GM21576 (cell line): ENCODE data around the gene ZNF335.

Experiments
- ATAC-seq: cut with Tn5 transposase; IDR thresholded peaks from one replicate; pipeline ENCODE4 v1.9.1; 2021; ENCODE audit warnings: mild to moderate bottlenecking, moderate library complexity; ENCODE audit not compliant: unreplicated experiment

Gene ZNF335

GRCh38 chr20:45952861-45953260 lies 19.1 kb downstream of the ZNF335 start:
- no peak for ATAC-seq

DNA sequence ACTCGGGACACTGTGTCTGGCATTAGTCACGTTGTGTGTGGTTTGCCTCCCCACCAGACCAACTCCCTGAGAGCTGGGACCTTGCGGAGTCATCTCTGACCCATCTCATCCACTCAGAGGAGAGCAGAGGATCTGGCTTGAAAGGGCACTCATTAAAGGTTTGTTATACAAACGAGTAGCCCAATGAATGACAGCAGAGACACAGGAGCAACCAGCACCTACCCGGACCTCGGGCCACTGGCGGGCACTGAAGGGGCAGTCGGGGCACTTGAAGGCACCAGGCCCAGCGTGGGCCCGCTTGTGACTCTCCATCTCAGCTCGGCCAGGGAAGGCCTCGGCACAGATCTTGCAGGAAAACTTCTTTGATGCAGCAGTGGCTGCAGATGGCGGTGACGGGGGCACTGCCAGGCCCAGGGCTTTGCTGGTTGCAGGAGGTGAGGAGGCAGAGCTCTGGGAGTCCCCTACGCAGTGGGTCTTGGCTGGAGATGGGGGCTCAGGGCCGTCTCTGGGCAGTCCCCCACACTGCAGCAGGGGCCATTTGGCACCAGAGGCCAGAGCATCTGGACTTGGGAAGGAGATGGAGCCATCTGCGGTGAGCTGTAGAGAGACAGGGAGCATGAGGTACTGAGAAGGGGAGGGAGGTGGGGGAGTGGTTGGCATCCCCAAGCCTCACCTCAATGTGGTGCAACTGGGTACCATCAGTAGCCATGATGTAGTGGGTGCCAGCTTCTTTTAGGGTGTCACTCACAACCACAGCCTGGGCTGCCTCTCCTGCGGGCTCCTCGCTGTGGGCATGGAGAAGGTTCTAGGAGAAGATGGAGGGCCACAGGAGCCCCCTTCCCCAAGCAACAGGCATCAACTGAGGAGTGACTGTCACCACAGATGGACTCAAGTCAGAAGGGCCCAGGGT lies 19.8 kb downstream of the ZNF335 start:
- no peak for ATAC-seq

GRCh38 chr20:45950330-45950646 lies 21.7 kb downstream of the ZNF335 start:
- no peak for ATAC-seq

DNA sequence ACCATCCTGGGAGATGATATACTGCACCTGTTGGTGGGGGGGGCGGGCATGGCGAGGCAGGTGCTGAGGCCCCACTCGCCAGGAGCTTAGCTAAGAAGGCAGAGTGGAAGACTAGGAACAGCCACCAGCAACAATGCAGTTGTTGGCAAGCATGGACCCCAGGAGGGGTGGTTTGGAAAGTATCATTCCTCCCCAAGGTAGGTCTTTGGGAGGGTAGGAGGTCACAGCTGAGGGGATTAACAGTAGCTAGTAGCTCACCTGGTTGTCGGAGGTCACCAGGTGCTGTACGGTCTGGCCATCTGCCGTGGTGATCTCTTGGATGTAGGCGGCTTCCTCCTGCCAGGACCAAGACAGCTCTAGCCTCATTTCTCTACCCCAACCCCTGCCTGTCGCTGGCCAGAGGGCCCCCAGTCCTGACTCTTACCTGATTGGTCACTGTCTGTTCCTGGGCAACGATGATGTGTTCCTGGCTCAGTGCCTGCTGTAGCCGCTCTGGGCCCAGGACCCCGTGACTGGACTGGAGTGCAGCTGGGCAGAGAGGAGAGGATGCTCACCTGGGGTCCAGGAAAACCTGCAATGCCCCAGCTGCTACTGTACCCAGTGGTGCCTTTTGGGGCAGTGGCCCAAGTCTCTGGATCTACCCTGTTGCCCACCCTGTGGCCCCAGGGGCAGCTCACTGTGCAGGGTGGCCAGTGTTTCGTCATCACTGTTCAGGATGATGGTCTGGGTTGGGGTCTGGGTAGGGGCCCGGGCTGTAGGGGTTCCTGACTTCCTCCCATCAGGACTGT lies 22.3 kb downstream of the ZNF335 start:
- no peak for ATAC-seq

- ATAC-seq, result no peak
Measured at GRCh38 chr20:45948742-45949541, 23.1 kb downstream of the ZNF335 start.

DNA sequence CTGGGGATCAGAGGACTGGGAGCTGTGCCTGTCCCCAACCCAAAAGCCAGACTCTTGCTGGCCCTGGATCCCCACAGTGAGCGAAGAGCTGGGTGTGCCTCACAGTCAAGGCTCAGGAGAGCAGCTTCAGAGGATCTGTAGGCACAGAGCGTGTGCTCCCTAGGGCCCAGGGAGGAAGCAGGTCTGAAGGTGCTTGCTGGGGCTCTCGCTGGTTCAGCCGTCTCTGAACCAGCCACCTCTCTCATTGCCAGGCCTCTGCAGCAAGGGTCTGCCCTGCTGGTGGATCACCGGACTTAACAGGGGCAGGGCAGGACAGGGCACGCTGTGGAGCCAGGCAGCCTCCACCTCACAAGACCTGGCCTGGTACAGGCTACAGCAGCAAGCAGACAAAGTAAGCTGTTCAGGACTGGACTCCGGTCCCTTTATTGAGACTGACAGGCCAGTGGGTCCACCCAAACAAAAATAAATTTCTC lies 23.7 kb downstream of the ZNF335 start:
- ATAC-seq, result no peak

- no peak for ATAC-seq
Measured at GRCh38 chr20:45947110-45947866, 24.7 kb downstream of the ZNF335 start.

DNA sequence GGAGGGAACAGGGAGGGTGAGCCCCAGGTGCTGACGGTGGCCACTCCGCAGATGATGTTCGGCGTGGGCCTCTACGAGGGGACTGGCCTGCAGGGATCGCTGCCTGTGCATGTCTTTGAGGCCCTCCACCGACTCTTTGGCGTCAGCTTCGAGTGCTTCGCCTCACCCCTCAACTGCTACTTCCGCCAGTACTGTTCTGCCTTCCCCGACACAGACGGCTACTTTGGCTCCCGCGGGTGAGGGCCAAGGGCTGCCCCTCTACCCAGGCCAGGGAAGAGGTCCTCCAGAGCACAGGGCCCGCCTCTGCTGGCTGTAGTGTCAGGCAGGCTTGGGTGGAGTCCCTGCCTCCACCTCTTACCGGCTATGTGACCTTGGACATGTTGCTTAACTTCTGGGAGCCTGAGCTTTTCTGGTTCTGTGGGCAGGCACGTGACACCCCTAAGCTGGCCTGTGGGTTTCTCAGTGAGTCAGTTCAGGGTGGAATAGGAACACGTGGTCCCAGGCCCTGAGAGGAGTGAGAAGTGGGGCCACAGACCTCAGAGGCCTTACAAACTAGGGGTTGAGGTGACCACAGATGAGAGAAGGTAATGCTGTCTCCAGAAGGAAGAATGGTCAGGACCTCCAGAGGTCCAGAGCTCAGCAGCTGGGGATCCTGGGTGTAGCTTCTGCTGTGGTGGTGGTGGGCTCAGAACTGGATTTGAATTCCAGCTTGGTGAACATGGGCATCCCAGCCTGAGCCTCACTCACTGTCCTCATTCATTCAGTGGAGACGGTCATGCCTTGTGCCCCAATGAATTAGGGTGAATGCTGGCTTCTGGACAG lies 25.6 kb downstream of the ZNF335 start:
- ATAC-seq, result no peak

- ATAC-seq, result no peak
Measured at GRCh38 chr20:45945678-45946148, 26.3 kb downstream of the ZNF335 start.

GRCh38 chr20:45944965-45945677 lies 26.9 kb downstream of the ZNF335 start:
- no peak for ATAC-seq

GRCh38 chr20:45944151-45944964 lies 27.6 kb downstream of the ZNF335 start:
- ATAC-seq, result no peak

DNA sequence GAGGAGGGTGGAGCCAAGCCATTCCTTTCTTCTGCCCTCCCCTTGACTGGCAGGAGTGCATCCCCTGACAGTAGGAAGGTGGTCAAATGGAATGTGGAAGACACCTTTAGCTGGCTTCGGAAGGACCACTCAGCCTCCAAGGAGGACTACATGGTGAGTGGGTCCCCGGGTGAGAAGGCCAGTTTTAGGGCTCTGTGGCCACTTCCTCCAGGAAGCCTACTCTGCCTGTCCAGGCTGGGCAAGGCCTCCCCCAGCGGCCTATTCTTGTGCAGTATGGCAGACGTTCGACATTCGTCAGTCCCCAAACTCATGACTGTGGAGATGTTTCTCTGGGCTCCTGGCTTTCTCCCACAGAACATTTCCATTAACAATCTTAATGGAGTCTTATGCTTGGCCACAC lies 28.4 kb downstream of the ZNF335 start:
- ATAC-seq, result no peak

DNA sequence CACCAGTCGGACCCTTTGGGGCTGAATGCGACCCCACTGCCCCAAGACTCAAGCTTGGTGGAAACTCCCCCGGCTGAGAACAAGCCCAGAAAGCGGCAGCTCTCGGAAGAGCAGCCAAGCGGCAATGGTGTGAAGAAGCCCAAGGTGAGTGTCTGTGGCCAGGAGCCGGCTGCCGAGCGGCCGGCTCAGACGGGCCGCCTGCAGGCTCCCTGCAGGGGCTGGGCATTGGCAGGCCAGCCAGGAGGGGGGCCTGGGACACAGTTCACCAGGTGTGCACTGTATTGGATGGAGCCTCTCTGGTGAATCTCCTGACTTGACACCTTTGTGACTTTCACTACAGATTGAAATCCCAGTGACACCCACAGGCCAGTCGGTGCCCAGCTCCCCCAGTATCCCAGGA lies 31.5 kb downstream of the ZNF335 start:
- ATAC-seq, result no peak

GRCh38 chr20:45940053-45940452 lies 31.9 kb downstream of the ZNF335 start:
- ATAC-seq, result no peak

DNA sequence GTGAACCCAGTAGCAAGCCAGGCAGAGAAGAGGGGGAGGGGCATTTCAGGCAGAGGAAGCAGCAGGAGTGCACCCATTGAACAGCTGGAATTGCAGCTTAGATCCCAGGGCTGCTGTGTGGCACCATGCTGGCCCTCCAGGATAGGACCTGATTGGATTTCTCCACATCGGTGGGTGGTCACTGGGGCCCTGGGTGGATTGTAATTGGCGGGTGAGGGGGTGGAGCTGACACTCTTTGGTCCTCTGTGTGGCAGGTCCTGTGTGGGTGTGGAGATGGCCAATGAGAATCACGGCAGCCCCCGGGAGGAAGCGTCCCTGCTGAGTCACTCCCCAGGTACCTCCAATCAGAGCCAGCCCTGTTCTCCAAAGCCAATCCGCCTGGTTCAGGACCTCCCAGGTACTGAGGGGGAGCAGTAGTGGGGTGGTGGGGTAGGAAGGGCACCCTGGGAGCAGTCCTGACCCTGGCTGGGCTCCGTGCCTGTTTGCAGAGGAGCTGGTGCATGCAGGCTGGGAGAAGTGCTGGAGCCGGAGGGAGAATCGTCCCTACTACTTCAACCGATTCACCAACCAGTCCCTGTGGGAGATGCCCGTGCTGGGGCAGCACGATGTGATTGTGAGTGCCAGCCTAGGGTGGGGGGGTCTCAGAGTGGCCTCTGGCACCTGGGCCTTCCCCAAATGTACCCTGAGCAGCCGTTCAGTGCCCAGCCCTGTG lies 33.1 kb downstream of the ZNF335 start:
- no peak for ATAC-seq

DNA sequence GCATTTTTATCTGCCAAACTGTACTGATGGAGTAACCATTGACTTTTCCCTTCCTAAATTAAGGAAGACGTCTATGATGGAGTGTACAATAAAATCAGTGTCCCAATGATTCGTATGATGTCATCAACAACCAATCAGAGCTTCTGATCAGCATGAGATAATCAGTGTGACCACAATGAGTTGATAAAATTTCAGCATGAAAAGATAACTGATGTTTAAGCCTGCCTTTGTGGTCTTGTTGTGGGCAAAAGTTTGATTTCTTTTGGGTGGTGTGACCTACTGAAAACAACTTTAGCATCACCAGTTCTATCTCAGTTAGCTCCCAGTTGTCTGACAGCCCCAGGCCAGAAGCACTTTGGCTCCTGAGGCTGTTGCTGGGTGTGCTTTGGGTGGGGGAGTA lies 34.2 kb downstream of the ZNF335 start:
- ATAC-seq, result no peak

GRCh38 chr20:45935416-45936046 lies 36.5 kb downstream of the ZNF335 start:
- peak; percentile 3 for ATAC-seq
